DMS153 (cell line): Measurements from ENCODE around the gene HP1BP3.
A peak's percentile ranks its signal among the peaks of the same experiment; 100 is the strongest.

Experiments used
- DNase-seq: peaks from one replicate; lab custom pipeline; 2025; lab: John Stamatoyannopoulos, UW

Gene HP1BP3

GRCh38 chr1:20767271-20767670, 19.8 kb downstream of the HP1BP3 start:
- no peak for DNase-seq

GRCh38 chr1:20763417-20763816, 23.7 kb downstream of the HP1BP3 start:
- DNase-seq = no peak

GRCh38 chr1:20760322-20760721, 26.8 kb downstream of the HP1BP3 start:
- DNase-seq = no peak

GRCh38 chr1:20753589-20753988, 33.5 kb downstream of the HP1BP3 start:
- DNase-seq = no peak

DNA sequence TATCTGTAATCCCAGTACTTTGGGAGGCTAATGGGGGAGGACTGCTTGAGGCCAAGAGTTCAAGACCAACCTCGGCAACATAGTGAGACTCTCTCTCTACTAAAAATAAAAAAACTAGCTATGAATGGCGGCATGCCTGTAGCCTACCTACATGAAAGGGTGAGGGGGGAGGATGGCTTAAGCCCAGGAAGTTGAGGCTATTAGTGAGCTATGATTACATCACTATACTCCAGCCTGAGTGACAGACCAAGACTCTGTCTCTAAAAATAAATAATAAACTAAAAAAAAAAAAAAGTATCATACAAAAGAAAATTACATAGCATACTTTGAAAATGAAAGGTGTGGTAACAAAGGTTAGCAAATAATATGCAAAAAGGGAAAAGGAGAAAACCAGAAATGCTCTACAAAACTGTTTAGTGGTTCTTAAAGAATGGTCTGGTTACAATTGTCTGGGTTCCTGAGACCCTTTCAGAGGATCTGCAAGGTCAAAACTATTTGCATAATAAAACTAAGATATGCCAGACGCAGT, 35.6 kb downstream of the HP1BP3 start:
- no peak for DNase-seq

DNA sequence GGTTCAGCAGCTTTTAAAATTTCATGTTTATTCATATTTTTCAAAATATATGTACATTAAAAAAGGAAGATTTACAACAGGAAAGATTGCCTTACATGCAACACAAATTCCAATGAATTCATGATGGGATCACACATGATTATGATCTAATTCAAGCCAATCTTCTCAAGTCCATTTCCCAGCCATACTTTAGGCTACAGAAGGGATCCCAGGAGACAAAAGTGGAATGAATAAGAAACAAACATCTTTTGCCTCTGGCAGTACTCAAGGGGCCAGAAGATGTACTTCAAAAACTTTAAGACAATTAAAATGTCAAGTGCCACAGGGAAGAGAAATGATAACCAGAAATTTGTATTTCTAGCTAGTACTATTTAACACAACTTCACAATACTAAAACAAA, 44.4 kb downstream of the HP1BP3 start:
- DNase-seq = no peak

- DNase-seq = no peak
Observed at GRCh38 chr1:20740781-20741180, 46.3 kb downstream of the HP1BP3 start.

DNA sequence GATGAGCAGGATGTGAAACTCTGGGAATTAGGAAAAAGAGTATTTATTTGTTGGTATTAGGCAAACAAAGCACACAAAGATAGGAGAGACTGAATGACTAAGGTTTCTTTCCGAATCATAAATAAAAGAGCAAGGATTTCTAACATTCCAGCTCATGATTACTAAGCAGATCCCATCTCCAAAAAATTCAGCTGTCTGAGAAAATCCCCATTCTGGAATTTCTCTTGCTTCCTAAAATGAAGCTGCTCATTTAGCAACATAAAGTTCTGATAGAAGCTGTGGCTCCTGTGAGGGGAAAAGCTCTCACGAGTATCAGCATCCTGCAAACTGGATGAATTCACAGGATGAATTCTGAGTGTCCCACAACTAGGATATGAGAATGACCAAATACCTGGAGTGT, 47.9 kb downstream of the HP1BP3 start:
- no peak for DNase-seq

DNA sequence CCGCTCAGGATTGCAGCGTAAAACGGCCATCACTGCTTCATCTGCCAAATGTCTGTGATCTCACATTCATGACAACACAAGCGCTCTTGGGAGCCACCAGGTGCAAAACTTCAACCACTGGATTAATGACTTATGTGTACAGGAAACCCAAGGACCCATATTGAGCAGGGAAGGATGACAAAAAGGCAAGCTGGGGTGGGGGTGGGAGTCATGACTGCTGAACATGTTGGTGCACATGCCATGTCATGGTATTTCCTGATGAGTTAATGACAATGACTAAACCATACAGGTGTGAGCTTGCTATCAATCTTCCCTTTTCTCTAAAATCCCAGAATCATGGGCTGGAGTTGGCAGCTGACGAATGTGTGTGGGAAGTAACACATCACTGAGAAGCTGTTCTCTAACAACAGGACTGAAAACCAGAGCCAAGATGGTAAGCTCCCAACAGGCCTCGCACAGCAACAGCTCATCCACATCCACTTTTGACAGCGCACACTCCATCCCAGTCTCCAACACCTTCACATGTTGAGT, 51.5 kb downstream of the HP1BP3 start:
- DNase-seq = no peak

DNA sequence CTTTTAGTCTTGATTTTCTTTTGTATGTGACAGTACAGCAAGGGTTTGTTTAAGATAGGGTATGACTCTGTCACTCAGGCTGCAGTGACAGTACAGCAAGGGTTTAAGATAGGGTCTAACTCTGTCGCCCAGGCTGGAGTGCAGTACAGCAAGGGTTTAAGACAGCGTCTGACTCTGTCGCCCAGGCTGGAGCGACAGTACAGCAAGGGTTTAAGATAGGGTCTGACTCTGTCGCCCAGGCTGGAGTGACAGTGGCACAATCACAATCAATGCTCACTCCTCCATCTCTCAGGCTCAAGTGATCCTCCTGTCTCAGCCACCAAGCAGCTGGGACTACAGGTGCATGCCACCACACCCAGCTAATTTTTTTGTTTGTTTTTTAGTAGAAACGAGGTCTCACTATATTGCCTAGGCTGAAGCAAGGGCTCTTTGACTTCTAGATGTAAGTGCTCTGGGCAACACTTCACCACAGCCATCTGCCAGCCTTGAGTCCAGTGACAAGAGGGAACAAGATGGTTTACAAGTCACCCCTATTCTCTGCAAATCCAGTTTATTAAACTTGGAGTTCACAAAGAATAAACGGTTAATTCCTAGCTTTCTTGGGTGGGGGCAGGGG, 53.6 kb downstream of the HP1BP3 start:
- DNase-seq = no peak

DNA sequence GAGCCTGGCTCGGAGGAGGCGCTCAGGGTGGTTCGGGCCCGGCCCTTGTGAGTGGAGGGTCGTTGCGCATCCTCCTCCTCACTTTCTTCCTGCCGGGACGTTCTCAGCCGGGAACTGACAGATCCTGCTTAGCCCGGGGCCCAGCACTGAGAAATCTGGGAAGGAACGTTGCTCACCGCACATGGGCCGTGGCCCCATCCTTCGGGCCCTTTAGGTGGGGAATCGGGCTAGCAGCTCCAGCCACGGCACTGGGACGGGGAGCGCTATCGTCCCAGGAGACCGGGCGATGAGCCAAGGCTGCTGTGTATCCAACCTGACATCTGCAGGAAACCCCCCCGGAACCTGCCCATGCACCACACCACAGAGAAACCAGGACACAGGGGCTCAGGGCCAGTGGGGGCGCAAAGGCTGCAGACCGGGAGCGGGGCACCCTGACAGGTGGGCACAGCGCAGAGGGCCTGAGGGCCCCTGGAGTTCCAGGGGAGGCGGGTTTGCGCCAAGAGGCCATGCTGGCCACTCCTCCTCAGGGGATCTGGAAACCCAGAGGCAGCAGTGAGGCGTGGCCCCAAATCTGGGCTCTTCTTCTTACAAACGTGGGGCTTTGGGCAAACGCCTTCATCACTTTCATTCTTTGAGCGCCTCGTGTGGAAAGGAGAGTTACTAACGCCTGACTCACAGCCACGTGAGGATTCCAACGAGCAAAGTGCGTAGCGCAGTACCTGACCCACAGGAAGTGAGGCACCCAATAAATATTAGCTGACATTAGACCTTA, 54.3 kb downstream of the HP1BP3 start, which contains the start of gene SH2D5:
SH2D5 (minus strand) TSS at position 116 of the 772 bp plus-strand sequence. CDS start 4,659 bp downstream, outside the sequence.
- peak; percentile 59 for DNase-seq

GRCh38 chr1:20732071-20732587, 55.0 kb downstream of the HP1BP3 start:
- no peak for DNase-seq

DNA sequence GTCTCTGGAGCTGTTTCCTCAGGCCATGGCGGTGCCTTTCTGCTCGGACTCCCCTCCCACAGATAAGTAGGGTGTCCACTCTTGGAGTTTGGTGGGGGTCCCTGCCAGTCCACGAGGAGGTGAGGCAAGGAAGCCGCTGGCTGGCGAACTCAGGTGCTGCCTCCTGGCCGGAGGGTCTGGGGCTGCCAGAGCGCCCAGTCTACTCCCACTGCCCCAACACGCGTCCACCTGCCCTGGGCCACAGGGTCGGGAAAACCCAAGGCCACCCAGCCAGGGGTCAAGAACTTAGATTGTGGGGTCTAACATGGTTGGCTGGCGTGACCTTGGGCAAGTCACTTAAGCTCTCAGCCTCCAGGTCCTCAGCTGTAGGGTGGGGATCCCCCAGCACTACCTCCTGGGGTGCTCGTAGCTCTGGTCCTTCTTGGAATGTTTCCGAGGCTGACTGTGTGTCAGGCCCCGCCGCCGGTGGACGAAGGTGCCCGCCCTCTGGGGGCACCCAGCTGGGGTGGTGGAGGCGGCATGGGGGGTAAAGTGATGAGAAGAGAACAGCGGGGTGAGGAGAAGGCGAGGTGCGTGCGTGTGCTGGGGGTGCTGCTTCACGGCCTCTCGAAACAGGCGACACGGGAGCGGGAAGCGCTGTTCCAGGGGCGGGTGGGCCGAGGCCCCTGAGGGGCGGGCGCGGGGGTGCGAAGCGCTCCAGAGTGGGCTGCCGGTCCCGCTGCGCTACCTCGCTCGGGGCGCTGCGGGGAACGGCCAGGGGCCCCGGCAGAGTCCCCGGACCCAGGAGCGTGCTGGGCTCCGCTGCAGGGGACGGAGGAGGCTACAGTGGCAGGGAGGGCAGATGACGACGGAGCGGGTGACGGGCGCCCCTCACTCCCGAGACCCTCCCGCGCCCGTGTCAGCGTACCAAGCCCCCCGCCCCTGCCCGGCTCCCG, 55.8 kb downstream of the HP1BP3 start:
- DNase-seq = no peak

- DNase-seq = no peak
Observed at GRCh38 chr1:20730690-20731056, 56.4 kb downstream of the HP1BP3 start.

GRCh38 chr1:20729990-20730689, 57.0 kb downstream of the HP1BP3 start:
- DNase-seq = no peak

DNA sequence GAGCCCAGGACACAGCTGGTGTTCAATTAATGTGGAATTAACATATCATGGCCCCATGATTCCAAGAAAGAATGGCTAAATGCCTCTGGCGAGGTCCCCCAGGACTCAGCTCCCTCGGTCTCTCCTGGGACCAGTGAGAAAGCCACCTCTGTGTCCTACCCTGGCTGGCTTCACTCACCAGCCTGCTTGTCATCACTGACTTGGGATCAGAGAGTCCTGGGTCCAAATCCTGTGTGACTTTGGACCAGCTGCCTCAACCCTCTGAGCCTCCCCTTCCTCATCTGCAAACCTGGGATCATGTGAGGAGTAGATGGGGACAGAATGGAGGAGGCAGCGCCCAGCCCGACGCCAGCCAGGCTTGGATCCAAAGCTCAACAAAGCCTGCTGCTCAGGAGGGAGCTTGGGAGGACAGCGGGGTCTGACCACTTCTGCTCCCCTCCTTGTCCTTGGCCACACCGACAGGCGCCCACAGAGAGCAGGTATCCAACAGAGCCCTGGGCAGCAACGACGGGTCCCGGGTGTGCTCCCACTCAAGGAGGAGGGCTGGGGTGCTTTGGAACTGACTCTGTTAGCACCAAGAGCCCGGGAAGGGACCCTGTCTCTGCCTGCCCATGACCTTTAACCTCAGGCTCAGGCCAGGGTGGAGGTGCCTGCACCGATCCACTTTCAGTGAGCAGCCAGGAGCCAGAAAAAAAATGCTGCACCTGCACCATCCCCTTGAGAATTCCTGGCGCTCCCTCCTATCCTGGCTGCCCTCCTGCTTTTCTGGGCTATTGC, 57.8 kb downstream of the HP1BP3 start:
- no peak for DNase-seq

- no peak for DNase-seq
Observed at GRCh38 chr1:20728371-20729154, 58.5 kb downstream of the HP1BP3 start.

- DNase-seq = no peak
Observed at GRCh38 chr1:20727746-20728316, 59.3 kb downstream of the HP1BP3 start.
